Glomerular visceral epithelial cell (primary cell): ENCODE results near the gene DLEU7.

Source experiments
- DNase-seq: peaks from one replicate; pipeline ENCODE4 v3.0.0-alpha.2; 2016; ENCODE audit errors: extremely low spot score

Gene DLEU7

GRCh38 chr13:50793026-50793425, 50.5 kb downstream of the DLEU7 start:
- no peak for DNase-seq

GRCh38 chr13:50788551-50789210, 54.8 kb downstream of the DLEU7 start:
- no peak for DNase-seq

- no peak for DNase-seq
Observed at GRCh38 chr13:50787316-50788195, 55.9 kb downstream of the DLEU7 start.

- no peak for DNase-seq
Observed at GRCh38 chr13:50783717-50784290, 59.7 kb downstream of the DLEU7 start.

GRCh38 chr13:50783066-50783465, 60.4 kb downstream of the DLEU7 start:
- no peak for DNase-seq

GRCh38 chr13:50780201-50781015, 63.1 kb downstream of the DLEU7 start:
- DNase-seq: no peak

GRCh38 chr13:50779443-50780200, 63.9 kb downstream of the DLEU7 start:
- DNase-seq: no peak
